D341Med (cell line): Measurements from ENCODE around the gene DDX53.

Experiments used
- DNase-seq: peaks from one replicate; pipeline ENCODE4 v3.0.0; 2012; ENCODE audit warnings: low spot score

The DDX53 gene

DNA sequence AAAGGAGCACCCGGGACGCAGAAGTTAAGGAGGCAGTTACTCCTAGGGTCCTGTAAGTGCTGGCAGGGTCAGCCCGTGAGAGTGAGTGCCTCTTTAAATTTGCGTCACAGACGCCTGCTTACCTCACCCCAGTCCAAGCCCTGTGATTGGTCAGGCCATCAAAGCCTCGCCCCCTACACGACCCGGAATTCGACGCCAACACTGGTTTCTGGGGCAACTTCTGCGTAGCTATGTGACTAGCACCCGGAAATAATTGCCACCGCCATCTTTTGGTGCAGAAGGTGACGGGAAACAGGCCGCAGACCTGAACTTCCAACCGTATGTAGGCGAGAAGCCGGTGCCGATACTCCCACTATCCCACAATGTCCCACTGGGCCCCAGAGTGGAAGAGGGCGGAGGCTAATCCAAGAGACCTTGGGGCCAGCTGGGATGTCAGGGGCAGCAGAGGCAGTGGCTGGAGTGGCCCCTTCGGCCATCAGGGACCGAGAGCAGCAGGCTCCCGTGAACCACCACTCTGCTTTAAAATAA is at the start of gene DDX53:
Gene DDX53 (plus strand): TSS at position 265 of the 528 bp plus-strand sequence. CDS start 98 bp downstream, at position 363.
- no peak for DNase-seq

GRCh38 chrX:22950269-22951266 is 49.2 kb upstream of the DDX53 start:
- DNase-seq = no peak

- DNase-seq = no peak
These were observed 47.8 kb upstream of the DDX53 start for GRCh38 chrX:22952010-22952409.

DNA sequence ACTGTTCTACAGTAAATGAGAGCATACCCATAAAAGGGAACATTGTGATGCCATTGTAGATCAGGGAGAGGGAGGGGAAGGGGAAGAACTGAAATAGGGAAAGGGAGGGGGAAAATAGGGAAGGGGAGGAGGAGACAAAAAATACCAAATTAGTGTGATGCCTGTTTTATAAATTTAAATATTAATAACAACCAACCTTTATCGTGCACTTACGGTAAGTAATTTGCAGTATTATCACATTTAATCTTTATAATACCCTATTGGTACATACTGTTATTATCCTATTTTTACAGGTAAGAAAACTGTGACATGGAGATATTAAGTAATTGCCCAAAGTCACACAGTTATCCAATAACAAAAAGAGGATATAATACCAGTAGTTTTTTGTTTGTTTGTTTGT is 41.5 kb upstream of the DDX53 start:
- no peak for DNase-seq

GRCh38 chrX:22959204-22959920 is 40.4 kb upstream of the DDX53 start:
- no peak for DNase-seq

GRCh38 chrX:22963196-22963595 is 36.6 kb upstream of the DDX53 start:
- no peak for DNase-seq

DNA sequence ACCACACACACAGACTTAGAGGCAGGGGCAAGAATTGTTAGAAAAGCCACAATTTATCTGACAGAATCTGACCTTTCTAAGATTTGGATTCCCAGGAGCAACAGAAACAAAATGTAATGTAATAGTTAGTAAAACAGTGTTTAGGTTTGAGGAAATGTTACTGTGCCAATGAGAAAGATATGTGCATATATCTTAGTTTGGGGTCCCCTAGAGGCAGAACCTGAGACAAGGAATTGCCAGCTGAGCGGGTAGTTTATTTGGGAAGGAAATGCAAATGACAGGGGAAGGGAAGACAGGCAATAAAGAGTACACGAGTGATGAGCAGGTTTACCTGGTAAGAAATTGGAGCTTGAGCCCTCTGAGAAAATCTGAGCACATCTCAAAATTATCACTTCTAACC is 31.3 kb upstream of the DDX53 start:
- DNase-seq = no peak

DNA sequence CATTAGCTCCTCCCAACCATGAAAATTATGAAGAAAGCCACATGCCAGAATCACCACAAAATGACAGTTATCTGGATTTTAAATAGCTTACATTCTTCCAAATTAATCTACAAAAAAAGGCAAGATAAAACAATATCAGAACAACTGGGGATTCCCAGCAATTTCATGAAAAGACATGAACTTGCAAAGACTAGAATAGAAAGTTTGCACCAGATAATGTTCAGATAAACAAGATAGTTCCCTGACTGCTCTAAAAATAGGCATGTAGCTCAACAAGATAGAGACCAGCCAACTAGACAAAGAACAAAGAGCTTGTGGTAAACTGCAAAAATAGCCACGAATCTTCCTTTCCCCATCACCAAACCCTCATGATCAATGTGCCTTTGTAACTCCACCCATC is 30.3 kb upstream of the DDX53 start:
- no peak for DNase-seq

GRCh38 chrX:22970861-22971260 is 28.9 kb upstream of the DDX53 start:
- DNase-seq = no peak

DNA sequence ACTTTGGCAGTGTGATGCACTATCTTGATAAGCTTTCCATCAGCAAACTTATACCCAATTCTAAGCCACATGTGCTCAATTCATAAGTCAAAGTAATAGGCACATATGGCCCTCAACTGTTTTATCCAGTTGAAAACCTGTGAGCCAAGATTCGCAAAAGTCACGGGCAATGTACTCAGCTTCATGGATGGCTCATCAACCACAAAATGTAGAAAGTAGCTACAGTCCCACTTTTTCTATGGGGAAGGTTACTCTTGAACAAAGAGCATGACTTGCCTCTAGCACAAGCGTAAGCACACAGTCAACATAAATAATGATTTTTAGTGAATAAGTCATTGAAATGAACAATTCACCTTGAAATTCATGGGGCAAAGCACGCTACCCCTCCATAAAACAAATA is 25.1 kb upstream of the DDX53 start:
- no peak for DNase-seq

GRCh38 chrX:22975786-22976185 is 24.0 kb upstream of the DDX53 start:
- no peak for DNase-seq

DNA sequence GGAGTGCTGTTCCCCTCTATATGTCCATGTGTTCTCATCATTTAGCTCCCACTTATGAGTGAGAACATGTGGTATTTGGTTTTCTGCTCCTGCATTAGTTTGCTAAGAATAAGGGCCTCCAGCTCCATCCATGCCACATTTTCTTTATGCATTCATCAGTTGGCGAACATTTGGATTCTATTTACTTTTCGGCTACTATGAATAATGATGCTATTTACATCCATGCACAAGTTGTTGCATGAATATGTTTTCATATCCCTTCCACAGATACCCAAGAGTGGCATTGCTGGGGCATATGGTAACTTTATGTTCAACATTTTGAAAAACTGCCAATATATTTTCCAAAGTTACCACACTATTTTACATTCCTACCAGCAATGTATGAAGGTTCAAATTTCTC is 13.8 kb upstream of the DDX53 start:
- DNase-seq = no peak

GRCh38 chrX:22987452-22987851 is 12.3 kb upstream of the DDX53 start:
- DNase-seq = no peak

DNA sequence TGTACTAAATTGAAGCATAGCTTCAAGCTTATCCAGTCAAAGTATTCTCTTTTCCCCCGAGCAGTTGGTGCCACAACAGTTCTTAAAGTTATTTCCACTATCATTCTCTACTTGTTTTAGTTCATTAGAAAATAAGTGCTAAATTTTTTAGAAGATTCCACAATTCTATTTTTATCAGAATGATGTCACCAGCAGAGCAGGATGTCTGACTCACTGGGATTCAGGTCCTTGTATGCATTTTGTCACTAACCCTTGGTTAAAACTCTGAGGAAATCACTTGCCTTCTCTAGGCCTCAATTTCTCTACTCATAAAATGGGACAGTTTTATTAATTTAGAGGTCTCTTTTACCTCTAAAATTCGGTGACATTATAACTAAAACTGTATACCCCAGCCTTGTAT is 3.4 kb downstream of the DDX53 start:
- DNase-seq = no peak

DNA sequence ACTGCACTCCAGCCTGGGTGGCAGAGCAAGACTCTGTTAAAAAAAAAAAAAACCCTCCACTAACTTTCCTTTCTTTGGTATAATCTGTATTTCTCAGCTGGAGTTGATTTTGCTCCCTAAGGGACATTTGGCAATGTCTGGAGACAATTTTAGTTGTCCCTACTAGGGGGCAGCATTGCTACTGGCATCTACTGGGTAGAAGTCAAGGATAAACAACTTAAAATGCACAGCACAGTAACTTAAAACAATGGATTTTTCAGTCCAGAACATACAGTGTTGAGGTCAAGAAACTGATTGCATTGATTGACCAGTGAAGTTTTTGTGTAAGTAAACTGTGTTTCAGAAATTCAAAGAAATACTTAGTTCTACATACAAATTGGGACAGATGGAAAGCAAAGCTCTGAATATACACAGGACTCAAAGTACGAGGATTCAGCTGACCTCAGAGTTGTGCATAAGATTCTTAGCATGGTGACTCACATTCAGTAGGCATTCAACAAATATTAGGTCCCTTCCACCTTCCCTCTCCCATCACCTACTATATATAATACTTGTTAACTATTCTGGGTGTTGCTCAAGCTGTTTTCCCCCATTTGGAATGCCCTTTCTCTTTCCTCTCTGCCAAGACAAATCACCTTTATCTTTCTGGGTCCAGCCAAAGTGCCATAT is 8.8 kb downstream of the DDX53 start:
- peak; percentile 22 for DNase-seq

DNA sequence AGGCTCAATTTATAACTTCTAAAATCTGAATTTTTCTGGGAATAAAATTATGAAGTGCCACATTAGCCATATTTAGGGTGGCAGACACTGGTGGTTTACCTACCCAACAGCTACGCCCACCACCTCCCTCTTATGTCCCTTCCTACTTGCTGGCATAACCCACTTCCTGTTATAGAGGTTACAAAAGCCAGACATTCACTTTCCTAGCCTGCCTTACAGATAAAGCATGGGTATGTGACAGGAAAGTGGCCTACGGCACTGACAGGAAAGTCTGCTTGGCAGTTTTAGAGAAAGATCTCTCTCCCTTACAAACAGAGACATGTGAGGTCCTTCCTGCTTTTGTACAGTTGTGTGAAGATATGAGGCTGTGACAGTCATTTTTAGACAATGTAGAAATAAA is 12.4 kb downstream of the DDX53 start:
- no peak for DNase-seq

DNA sequence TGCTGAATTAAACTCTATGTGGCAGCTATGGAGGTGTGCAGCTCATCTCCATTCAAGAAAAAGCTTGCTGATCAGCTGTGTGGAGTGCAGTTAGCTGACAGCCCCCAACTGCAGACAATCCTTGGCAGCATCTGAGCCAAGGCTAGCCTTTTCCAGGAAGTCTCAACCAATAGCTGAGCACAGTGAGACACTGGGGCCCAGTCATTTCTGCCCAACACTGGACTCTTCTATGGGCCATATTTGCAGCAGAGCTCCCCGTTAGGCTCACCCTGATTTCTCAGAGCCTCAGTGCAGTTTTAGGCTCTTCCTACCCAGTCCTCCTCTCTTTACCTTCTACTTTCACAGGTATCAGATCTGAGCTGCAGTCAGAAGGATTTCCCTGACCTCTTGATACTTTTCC is 12.9 kb downstream of the DDX53 start:
- DNase-seq = no peak

- no peak for DNase-seq
These were observed 13.6 kb downstream of the DDX53 start for GRCh38 chrX:23013366-23013765.

DNA sequence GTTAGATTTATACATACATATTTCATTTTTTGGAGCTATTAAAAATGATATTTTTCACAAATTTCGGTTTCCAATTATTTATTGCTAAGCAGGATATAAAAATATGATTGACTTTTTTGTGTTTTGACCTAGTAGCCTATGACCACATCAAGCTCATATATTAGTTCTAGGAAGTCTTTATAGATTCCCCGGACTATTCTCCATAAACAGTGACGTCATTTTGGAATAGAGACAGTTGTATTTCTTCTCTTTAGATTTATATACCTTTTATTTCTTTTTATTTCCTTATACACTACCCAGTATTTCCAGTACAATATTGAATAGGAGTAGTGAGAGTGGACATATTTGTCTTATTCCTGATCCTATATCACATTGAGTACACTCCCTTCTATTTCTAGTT is 31.8 kb downstream of the DDX53 start:
- no peak for DNase-seq

DNA sequence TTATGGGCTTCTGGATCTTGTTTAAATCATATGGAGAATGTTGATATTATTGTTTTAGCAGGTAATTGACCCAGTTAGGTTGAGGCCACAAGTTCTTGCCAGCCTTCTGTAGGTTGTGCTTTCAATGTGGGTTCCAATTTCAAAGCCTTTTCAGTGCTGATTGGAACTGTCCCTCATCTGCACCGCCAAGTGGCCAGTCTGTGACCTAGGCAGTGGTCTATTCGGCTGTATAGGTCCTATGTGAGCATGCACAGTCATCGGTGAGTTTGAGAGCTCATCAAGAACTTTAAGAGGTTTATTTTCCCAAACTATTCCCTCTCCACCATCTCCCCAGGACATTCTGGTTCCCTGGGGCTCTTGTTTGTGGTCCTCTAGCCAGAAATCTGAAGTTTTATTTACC is 35.7 kb downstream of the DDX53 start:
- DNase-seq = no peak

GRCh38 chrX:23046443-23046842 is 46.7 kb downstream of the DDX53 start:
- no peak for DNase-seq

GRCh38 chrX:23048806-23049573 is 49.2 kb downstream of the DDX53 start:
- DNase-seq = no peak
